Measurements from ENCODE around the gene GPR173.

- TF ChIP-seq CTCF (IDR thresholded peaks at IDR 0.05) = no peak
- no peak for TF ChIP-seq POLR2AphosphoS5 (IDR thresholded peaks at IDR 0.05)
- no peak for TF ChIP-seq POLR2A (IDR thresholded peaks at IDR 0.05)
Measured at GRCh38 chrX:53028678-53029077, 19.9 kb upstream of the GPR173 start.
